ENCODE results near the gene PTPRE. TPM values are rescaled to one million over a fixed set of nuclear protein-coding genes. Genes with fewer than 3 reads are reported as not detected.
"Not testable (repeated sequence)": the region's sequence is repeated elsewhere in the genome, so short reads cannot be mapped to it uniquely, and the experiment has no call there.

The PTPRE gene
- total RNA-seq, 1 donor from 2014 or later: 2.4 TPM

DNA sequence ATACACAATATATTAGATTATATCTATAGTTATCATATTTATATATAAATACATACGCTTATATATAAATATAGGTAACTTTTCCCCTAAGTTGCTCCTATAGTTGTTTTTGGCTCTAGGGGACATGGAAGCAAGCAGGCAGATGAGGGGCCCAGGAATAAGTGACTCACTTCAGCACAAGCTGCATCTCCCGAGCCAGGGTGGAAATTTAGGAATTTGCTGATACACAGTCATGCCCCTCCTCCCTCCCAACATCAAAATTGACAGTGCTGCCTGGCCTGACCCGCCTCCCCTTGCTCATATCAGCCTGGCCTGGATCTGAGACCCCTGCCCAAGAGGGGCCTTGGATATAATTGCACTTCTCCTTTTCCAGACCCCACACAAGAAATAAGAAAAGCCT lies 185.6 kb downstream of the PTPRE start:
- Mint-ChIP-seq H3K27me3 (peaks cover 9% of the 10 kb centered on the region), H3K36me3 (ENCODE audit: insufficient read depth) (no peaks in the 10 kb centered on the region), H3K27ac (no peak overlapping the region), H3K9me3 (ENCODE audit: low read depth) (no peaks in the 10 kb centered on the region), H3K4me3 (ENCODE audit: low read depth) (no peak overlapping the region), H3K4me1 (ENCODE audit: low read depth) (no peaks in the 10 kb centered on the region)
- DNase-seq (ENCODE audit: low spot score, unreplicated experiment): no peak
- TF ChIP-seq, protein P1, sequence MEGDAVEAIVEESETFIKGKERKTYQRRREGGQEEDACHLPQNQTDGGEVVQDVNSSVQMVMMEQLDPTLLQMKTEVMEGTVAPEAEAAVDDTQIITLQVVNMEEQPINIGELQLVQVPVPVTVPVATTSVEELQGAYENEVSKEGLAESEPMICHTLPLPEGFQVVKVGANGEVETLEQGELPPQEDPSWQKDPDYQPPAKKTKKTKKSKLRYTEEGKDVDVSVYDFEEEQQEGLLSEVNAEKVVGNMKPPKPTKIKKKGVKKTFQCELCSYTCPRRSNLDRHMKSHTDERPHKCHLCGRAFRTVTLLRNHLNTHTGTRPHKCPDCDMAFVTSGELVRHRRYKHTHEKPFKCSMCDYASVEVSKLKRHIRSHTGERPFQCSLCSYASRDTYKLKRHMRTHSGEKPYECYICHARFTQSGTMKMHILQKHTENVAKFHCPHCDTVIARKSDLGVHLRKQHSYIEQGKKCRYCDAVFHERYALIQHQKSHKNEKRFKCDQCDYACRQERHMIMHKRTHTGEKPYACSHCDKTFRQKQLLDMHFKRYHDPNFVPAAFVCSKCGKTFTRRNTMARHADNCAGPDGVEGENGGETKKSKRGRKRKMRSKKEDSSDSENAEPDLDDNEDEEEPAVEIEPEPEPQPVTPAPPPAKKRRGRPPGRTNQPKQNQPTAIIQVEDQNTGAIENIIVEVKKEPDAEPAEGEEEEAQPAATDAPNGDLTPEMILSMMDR (IDR thresholded peaks at IDR 0.05; ENCODE audit: unreplicated experiment): no peak

DNA sequence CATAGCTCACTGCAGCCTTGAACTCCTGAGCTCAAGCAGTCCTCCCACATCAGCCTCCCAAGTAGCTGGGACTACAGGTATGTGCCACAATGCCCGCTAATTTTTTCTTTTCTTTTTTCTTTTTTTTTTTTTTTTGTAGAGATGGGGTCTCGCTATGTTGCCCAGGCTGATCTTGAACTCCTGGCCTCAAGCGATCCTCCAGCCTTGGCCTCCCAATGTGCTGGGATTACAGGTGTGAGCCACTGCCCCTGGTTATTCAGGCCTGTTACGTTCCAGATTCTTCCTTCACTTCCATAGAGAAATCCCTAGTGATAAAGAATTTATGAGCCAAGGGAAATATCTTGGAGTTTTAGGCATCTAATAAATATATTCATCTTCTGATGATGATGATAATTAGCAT lies 187.7 kb downstream of the PTPRE start:
- H3K27ac Mint-ChIP-seq; H3K27me3 Mint-ChIP-seq; H3K4me3 Mint-ChIP-seq (ENCODE audit: low read depth); H3K4me1 Mint-ChIP-seq (ENCODE audit: low read depth); DNase-seq (ENCODE audit: low spot score, unreplicated experiment); H3K9me3 Mint-ChIP-seq (ENCODE audit: low read depth); H3K36me3 Mint-ChIP-seq (ENCODE audit: insufficient read depth): not testable (repeated sequence)

DNA sequence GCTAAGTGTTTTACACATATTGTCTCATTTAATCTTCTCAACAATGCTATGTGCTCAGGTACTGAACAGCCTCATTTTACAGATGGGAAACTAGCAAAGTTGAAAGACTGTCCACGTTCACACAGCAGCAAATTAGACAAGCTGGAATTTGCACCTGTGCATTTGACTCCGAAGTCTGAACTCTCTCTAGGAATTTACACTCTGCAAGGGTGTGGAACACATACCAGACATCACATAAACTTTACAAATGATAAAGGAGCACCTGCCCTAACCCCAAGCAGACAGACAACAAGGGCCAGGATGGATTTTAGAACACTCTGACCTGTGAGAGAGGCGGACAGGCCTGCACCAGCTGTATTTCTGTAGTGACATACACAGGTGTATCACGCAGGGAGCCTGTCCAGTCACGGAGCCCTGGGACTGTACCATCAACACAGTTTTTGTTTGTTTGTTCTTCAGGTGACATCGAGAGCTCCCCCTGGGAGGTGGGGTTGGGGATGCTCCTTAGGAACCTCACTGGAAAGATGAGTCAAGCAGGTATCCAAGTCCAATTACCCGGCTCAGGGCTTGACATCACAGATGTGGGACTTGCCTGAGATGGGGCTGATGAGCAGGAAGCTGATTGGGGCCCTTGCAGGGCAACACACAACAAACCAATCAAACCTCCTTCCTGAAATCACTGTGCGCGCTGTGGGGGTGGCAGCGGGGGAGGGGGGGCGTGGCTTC lies 188.3 kb downstream of the PTPRE start:
- no peak for DNase-seq (ENCODE audit: low spot score, unreplicated experiment)
- H3K4me3 Mint-ChIP-seq (ENCODE audit: low read depth): no peak overlapping the region
- no peaks in the 10 kb centered on the region for H3K4me1 Mint-ChIP-seq (ENCODE audit: low read depth)
- TF ChIP-seq, protein P1 (IDR thresholded peaks at IDR 0.05; ENCODE audit: unreplicated experiment): no peak
- H3K27me3 Mint-ChIP-seq: peaks cover 4% of the 10 kb centered on the region
- peaks cover 8% of the 10 kb centered on the region for H3K36me3 Mint-ChIP-seq (ENCODE audit: insufficient read depth)
- no peaks in the 10 kb centered on the region for H3K9me3 Mint-ChIP-seq (ENCODE audit: low read depth)
- no peak overlapping the region for H3K27ac Mint-ChIP-seq

DNA sequence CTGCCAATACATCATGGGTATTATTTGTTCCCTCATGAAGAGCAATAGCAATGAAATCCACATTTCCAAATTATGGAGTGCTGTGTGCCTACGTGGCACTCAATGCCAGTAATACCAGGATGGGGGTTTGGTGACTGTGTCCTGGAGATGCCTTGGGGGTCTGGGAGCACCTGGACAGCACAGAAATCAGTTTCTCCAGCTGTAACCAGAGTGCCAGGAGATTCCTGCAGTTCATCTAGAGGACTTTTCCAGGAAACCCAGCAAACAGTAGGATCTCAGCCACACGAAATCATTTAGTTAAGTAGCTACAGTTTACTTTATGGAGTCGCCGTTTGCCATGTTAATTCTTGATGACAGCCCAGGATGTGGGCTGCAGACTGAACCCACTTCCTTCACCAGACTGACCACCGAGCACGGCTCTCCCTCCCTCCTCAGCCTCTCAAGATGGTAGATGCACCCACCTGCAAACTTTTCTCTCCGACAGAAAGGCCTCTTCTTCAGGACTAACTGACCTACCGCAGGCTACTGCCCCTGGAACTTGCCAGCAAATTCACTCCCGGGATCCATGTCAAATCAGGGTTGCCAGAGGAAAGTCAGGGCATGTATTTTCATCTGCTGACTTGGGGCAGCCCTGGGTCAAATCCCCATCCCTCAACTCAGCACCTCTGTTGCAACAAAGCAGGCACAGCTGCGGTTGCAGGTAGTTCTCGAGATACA lies 189.0 kb downstream of the PTPRE start:
- no peaks in the 10 kb centered on the region for H3K9me3 Mint-ChIP-seq (ENCODE audit: low read depth)
- no peaks in the 10 kb centered on the region for H3K4me1 Mint-ChIP-seq (ENCODE audit: low read depth)
- H3K27ac Mint-ChIP-seq: no peak overlapping the region
- no peak for DNase-seq (ENCODE audit: low spot score, unreplicated experiment)
- H3K36me3 Mint-ChIP-seq (ENCODE audit: insufficient read depth): peaks cover 9% of the 10 kb centered on the region
- H3K27me3 Mint-ChIP-seq: no peaks in the 10 kb centered on the region
- H3K4me3 Mint-ChIP-seq (ENCODE audit: low read depth): no peak overlapping the region
- TF ChIP-seq, protein P1 (IDR thresholded peaks at IDR 0.05; ENCODE audit: unreplicated experiment): no peak

DNA sequence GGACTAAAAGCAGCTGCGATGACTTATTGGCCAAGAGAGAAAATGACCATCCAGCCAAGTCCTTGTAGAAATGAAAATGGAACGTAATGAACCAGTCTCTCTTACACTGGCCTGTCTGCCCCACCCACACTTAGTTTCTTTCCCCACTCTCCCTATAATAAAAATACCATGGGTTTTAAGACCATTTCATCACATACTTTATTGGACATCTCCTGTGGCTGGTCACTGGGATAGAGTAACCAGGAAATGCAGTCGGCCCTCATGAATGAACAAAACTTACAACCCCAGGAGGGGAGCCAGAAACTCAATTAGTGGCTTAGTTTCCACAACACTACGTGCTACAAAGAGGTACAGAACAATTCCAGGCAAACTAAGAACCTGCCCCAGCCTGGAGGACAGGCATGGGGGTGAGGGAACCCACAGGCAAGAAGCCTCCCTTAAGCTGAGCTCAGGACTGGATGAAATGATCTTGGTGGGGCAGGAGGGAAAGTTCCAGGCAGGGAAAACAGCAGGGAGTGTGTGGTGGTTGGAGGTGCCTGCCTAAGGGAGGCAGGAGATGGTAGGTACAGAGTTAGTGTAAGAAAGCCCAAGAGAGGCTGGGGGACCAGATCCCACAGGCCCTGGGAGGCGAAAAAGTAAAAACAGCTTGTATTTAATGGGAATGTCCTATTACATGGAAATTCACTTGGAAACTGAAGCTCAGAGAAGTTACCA lies 189.7 kb downstream of the PTPRE start:
- TF ChIP-seq, protein P1 (IDR thresholded peaks at IDR 0.05; ENCODE audit: unreplicated experiment): no peak
- Mint-ChIP-seq H3K4me1 (ENCODE audit: low read depth) (no peaks in the 10 kb centered on the region), H3K9me3 (ENCODE audit: low read depth) (no peaks in the 10 kb centered on the region), H3K36me3 (ENCODE audit: insufficient read depth) (peaks cover 12% of the 10 kb centered on the region), H3K27ac (no peak overlapping the region), H3K4me3 (ENCODE audit: low read depth) (no peak overlapping the region), H3K27me3 (no peaks in the 10 kb centered on the region)
- no peak for DNase-seq (ENCODE audit: low spot score, unreplicated experiment)

Data from progenitor cell of endocrine pancreas (in vitro differentiated cells).